Measurements from ENCODE around the gene PTCD2.
A peak's percentile ranks its signal among the peaks of the same experiment; 100 is the strongest.
"Not testable (repeated sequence)": the region's sequence is repeated elsewhere in the genome, so short reads cannot be mapped to it uniquely, and the experiment has no call there.

Gene PTCD2

GRCh38 chr5:72314571-72315172, 5.5 kb upstream of the PTCD2 start:
- TF ChIP-seq ZFP3 (CRISPR knock-in tag; IDR thresholded peaks at IDR 0.05) (no peak), CSDC2 (CRISPR knock-in tag; IDR thresholded peaks at IDR 0.05) (no peak), PATZ1 (CRISPR knock-in tag; IDR thresholded peaks at IDR 0.05; ENCODE audit: borderline replicate concordance) (no peak), TOX (CRISPR knock-in tag; IDR thresholded peaks at IDR 0.05; ENCODE audit: borderline replicate concordance) (no peak), OSR1 (CRISPR knock-in tag; IDR thresholded peaks at IDR 0.05) (no peak), ZFP30 (CRISPR knock-in tag; IDR thresholded peaks at IDR 0.05) (no peak), ISL1 (CRISPR knock-in tag; IDR thresholded peaks at IDR 0.05) (no peak), TSHZ2 (CRISPR knock-in tag; IDR thresholded peaks at IDR 0.05) (no peak), ZNF8 (CRISPR knock-in tag; IDR thresholded peaks at IDR 0.05) (no peak), TCF4 (CRISPR knock-in tag; IDR thresholded peaks at IDR 0.05; ENCODE audit: borderline replicate concordance) (no peak), ZNF70 (CRISPR knock-in tag; IDR thresholded peaks at IDR 0.05) (no peak), CREB5 (CRISPR knock-in tag; IDR thresholded peaks at IDR 0.05; ENCODE audit: low read depth) (no peak), PPARA (CRISPR knock-in tag; IDR thresholded peaks at IDR 0.05; ENCODE audit: borderline replicate concordance) (no peak), ESRRG (CRISPR knock-in tag; IDR thresholded peaks at IDR 0.05) (no peak), ARNTL (CRISPR knock-in tag; IDR thresholded peaks at IDR 0.05; ENCODE audit: borderline replicate concordance, low read depth) (no peak), GLIS3 (CRISPR knock-in tag; IDR thresholded peaks at IDR 0.05) (no peak), POU6F1 (CRISPR knock-in tag; IDR thresholded peaks at IDR 0.05; ENCODE audit: borderline replicate concordance, low read depth) (no peak), CSRNP3 (CRISPR knock-in tag; IDR thresholded peaks at IDR 0.05) (no peak)
- peak; percentile 84 for ATAC-seq

GRCh38 chr5:72319435-72319975, 668 bp upstream of the PTCD2 start:
- ATAC-seq = not testable (repeated sequence)

GRCh38 chr5:72324189-72324825, 4.1 kb downstream of the PTCD2 start:
- ATAC-seq = no peak
- TF ChIP-seq TSHZ2 (CRISPR knock-in tag; IDR thresholded peaks at IDR 0.05) = no peak
- TF ChIP-seq ARNTL (CRISPR knock-in tag; IDR thresholded peaks at IDR 0.05; ENCODE audit: borderline replicate concordance, low read depth) = no peak
- no peak for TF ChIP-seq POU6F1 (CRISPR knock-in tag; IDR thresholded peaks at IDR 0.05; ENCODE audit: borderline replicate concordance, low read depth)
- TF ChIP-seq ESRRG (CRISPR knock-in tag; IDR thresholded peaks at IDR 0.05) = no peak
- TF ChIP-seq ZFP3 (CRISPR knock-in tag; IDR thresholded peaks at IDR 0.05) = no peak
- no peak for TF ChIP-seq BACH2 (CRISPR knock-in tag; IDR thresholded peaks at IDR 0.05; ENCODE audit: borderline replicate concordance)
- no peak for TF ChIP-seq GLIS3 (CRISPR knock-in tag; IDR thresholded peaks at IDR 0.05)
- TF ChIP-seq PATZ1 (CRISPR knock-in tag; IDR thresholded peaks at IDR 0.05; ENCODE audit: borderline replicate concordance) = no peak
- no peak for TF ChIP-seq ZNF70 (CRISPR knock-in tag; IDR thresholded peaks at IDR 0.05)
